Mesothelial cell of epicardium (in vitro differentiated cells): ENCODE data around the gene PRDM4. TPM values are rescaled to one million over a fixed set of nuclear protein-coding genes. Genes with fewer than 3 reads are reported as not detected.

Experiments
- total RNA-seq: library from RNA; stranded (reverse); gene quantifications from 3 replicates; pipeline ENCODE4 v1.2.1, GENCODE V29; 2021

PRDM4 gene
- total RNA-seq, 1 donor from 2014 or later = 35.1 TPM

Other genes with a start within 250 kb of the PRDM4 start
- 29.8 to 35.4 TPM (median 32.7 TPM) in 3 replicates for gene PWP1, start 75.3 kb downstream of the PRDM4 start, total RNA-seq
- gene ASCL4, start 13.6 kb upstream of the PRDM4 start, total RNA-seq = 0.16 TPM in 1 of 3 replicates, not detected in the others